Activated T-helper 2 cell treated with anti-CD3 and anti-CD28 coated beads, Interferon-gamma antibody, Interleukin-2, Interleukin-4, amounts not matched to agents 10 μg/mL and 5 μg/mL and 100 μg/mL, durations not matched to agents 14 hours and 24 hours and 36 hours (primary cell): Measurements from ENCODE around the gene TSN. TPM values are rescaled to one million over a fixed set of nuclear protein-coding genes. Genes with fewer than 3 reads are reported as not detected.

Experiments
- DNase-seq: peaks from one replicate; pipeline ENCODE4 v3.0.0; 2021; ENCODE audit warnings: low spot score
- H3K27ac Mint-ChIP-seq: one replicate; pipeline ENCODE4 v1.8.0; 2021; ENCODE audit warnings: mixed read lengths
- H3K27me3 Mint-ChIP-seq: one replicate; pipeline ENCODE4 v1.8.0; 2021; ENCODE audit warnings: low read depth, mixed read lengths
- H3K36me3 Mint-ChIP-seq: one replicate; pipeline ENCODE4 v1.8.0; 2021; ENCODE audit warnings: low read depth, mixed read lengths
- H3K4me1 Mint-ChIP-seq: one replicate; pipeline ENCODE4 v1.8.0; 2021; ENCODE audit warnings: low read depth, mixed read lengths
- H3K4me3 Mint-ChIP-seq: one replicate; pipeline ENCODE4 v1.8.0; 2021; ENCODE audit warnings: low read depth, mild to moderate bottlenecking, moderate library complexity, mixed read lengths
- H3K9me3 Mint-ChIP-seq: one replicate; pipeline ENCODE4 v1.8.0; 2021; ENCODE audit warnings: mixed read lengths
- intact Hi-C: fragments of 100-400 bp; cut with micrococcal nuclease; formaldehyde crosslinking; loops from one replicate; pipeline ENCODE4 v1.15.1; 2023
- total RNA-seq: library from RNA; stranded (reverse); gene quantifications from 2 replicates; pipeline ENCODE4 v1.2.3, GENCODE V29; 2022

Gene TSN
- total RNA-seq, 1 donor from 2014 or later = 67.6 TPM

DNA sequence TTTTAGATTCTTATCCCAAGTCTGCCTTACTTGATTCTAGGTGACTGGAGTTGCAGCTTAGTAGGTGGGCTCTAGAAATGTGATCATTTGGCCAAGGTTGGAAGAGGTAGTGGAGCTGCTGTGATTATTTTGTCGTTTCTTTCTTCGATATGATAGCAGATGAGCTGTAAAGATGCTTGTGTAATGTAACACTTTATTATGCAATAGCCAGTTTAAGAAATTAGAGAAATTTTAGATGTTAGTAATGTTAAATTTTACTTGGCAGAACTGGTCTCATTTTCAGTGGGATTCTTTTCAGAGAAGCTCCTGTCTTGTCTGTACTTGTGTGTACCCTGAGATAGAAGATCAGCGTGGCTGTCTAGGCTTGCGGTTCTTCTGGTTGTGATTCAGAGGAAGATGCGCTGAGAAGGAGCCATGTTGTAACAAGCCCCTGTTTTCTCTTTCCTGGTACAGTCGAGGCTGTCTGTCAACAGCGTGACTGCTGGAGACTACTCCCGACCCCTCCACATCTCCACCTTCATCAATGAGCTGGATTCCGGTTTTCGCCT lies 9.3 kb downstream of the TSN start:
- peaks cover 63% of the 10 kb centered on the region for H3K36me3 Mint-ChIP-seq

GRCh38 chr2:121766624-121767023 lies 11.2 kb downstream of the TSN start:
- Mint-ChIP-seq H3K9me3 (no peaks in the 10 kb centered on the region), H3K27me3 (no peaks in the 10 kb centered on the region), H3K27ac (no peak overlapping the region), H3K4me3 (no peak overlapping the region), H3K36me3 (peaks cover 51% of the 10 kb centered on the region), H3K4me1 (no peaks in the 10 kb centered on the region)
- no peak for DNase-seq
- intact Hi-C loops = no loop called here

More for the DNA sequence above, 9.3 kb downstream of the TSN start:
- Mint-ChIP-seq H3K27me3 (no peaks in the 10 kb centered on the region), H3K27ac (no peak overlapping the region), H3K4me1 (peaks cover 1% of the 10 kb centered on the region), H3K4me3 (no peak overlapping the region), H3K9me3 (no peaks in the 10 kb centered on the region)
- intact Hi-C loops = no loop called here
- DNase-seq = no peak

GRCh38 chr2:121768143-121768755 lies 12.8 kb downstream of the TSN start:
- H3K27me3 Mint-ChIP-seq = no peaks in the 10 kb centered on the region
- no peak for DNase-seq
- no peaks in the 10 kb centered on the region for H3K4me1 Mint-ChIP-seq
- H3K9me3 Mint-ChIP-seq = no peaks in the 10 kb centered on the region
- no peak overlapping the region for H3K4me3 Mint-ChIP-seq
- peaks cover 42% of the 10 kb centered on the region for H3K36me3 Mint-ChIP-seq
- no peak overlapping the region for H3K27ac Mint-ChIP-seq
- intact Hi-C loops = no loop called here

DNA sequence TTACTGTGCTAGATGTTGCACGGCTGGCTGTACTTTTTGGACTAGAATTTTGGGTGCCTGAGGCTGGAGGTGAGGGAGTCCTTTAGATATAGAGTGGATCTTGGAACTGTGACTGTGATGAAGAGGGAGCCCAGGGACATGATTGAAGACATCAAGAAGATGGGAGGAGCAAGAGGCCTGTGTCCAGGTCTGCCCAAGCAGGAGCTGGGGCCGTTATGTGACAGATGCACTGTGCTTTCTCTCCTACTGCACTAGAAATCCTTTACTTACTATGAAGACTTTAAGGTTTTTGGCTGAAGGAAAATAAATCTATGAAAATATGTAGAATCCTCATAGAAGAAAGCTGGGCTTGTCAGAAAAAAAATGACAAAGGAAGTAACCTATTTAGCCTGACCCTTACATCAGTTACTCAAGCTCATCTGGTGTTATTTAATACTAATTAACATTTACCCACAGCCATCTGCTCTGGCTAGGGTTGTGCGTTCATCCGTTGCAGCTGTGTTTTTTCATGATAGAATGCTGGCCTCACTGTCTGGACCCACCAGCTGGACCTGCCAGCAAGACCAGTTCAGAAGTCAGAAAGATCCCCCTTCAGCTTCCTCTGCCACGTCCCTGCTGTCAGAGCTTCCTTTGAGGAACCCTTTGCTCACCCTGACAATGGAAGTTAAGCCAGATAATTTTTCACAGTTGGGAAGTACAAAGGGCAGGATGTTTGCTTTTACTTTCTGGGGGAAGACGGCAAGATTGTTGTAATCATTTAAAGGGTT lies 16.7 kb downstream of the TSN start:
- peaks cover 10% of the 10 kb centered on the region for H3K36me3 Mint-ChIP-seq

GRCh38 chr2:121774235-121774634 lies 18.8 kb downstream of the TSN start:
- no peak for DNase-seq
- H3K9me3 Mint-ChIP-seq = no peaks in the 10 kb centered on the region
- H3K36me3 Mint-ChIP-seq = no peaks in the 10 kb centered on the region
- intact Hi-C loops = no loop called here
- no peak overlapping the region for H3K4me3 Mint-ChIP-seq
- no peak overlapping the region for H3K27ac Mint-ChIP-seq
- H3K4me1 Mint-ChIP-seq = no peaks in the 10 kb centered on the region
- H3K27me3 Mint-ChIP-seq = no peaks in the 10 kb centered on the region

More for the DNA sequence above, 16.7 kb downstream of the TSN start:
- Mint-ChIP-seq H3K4me1 (no peaks in the 10 kb centered on the region), H3K4me3 (no peak overlapping the region), H3K27ac (no peak overlapping the region), H3K9me3 (no peaks in the 10 kb centered on the region), H3K27me3 (no peaks in the 10 kb centered on the region)
- DNase-seq = no peak
- intact Hi-C loops = no loop called here

GRCh38 chr2:121776361-121776760 lies 20.9 kb downstream of the TSN start:
- Mint-ChIP-seq H3K4me1 (no peaks in the 10 kb centered on the region), H3K9me3 (no peaks in the 10 kb centered on the region), H3K27ac (no peak overlapping the region), H3K4me3 (no peak overlapping the region), H3K36me3 (no peaks in the 10 kb centered on the region), H3K27me3 (no peaks in the 10 kb centered on the region)
- intact Hi-C loops = no loop called here
- DNase-seq = no peak

- Mint-ChIP-seq H3K9me3 (no peaks in the 10 kb centered on the region), H3K27ac (no peak overlapping the region), H3K4me3 (no peak overlapping the region), H3K27me3 (no peaks in the 10 kb centered on the region), H3K4me1 (no peaks in the 10 kb centered on the region), H3K36me3 (no peaks in the 10 kb centered on the region)
- no peak for DNase-seq
- intact Hi-C loops = no loop called here
Measured at GRCh38 chr2:121776885-121777698, 21.6 kb downstream of the TSN start.

DNA sequence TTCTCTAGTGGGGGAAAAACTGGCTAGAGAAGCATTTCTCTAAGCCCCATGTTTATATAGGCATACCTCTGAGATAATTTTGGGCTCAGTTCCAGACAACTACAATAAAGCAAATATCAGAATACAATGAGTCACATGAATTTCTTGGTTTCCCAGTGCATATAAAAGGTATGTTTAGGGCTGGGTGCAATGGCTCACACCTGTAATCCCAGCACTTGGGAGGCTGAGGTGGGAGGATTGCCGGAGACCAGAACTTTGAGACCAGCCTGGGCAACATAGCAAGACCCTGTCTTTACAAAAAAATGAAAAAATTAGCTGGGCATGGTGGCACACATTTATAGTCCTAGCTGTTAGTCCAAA lies 22.2 kb downstream of the TSN start:
- intact Hi-C loops = no loop called here
- no peaks in the 10 kb centered on the region for H3K4me1 Mint-ChIP-seq
- H3K27me3 Mint-ChIP-seq = no peaks in the 10 kb centered on the region
- no peaks in the 10 kb centered on the region for H3K9me3 Mint-ChIP-seq
- H3K27ac Mint-ChIP-seq = no peak overlapping the region
- DNase-seq = no peak
- H3K36me3 Mint-ChIP-seq = no peaks in the 10 kb centered on the region
- H3K4me3 Mint-ChIP-seq = no peak overlapping the region

GRCh38 chr2:121778741-121779487 lies 23.5 kb downstream of the TSN start:
- Mint-ChIP-seq H3K27me3 (peaks cover 5% of the 10 kb centered on the region), H3K9me3 (no peaks in the 10 kb centered on the region)

GRCh38 chr2:121783180-121783579 lies 27.7 kb downstream of the TSN start:
- DNase-seq = no peak
- H3K36me3 Mint-ChIP-seq = no peaks in the 10 kb centered on the region
- no peaks in the 10 kb centered on the region for H3K4me1 Mint-ChIP-seq
- H3K9me3 Mint-ChIP-seq = no peaks in the 10 kb centered on the region
- H3K4me3 Mint-ChIP-seq = no peak overlapping the region
- intact Hi-C loops = no loop called here
- no peak overlapping the region for H3K27ac Mint-ChIP-seq
- H3K27me3 Mint-ChIP-seq = peaks cover 12% of the 10 kb centered on the region

More at GRCh38 chr2:121778741-121779487, 23.5 kb downstream of the TSN start:
- Mint-ChIP-seq H3K36me3 (no peaks in the 10 kb centered on the region), H3K27ac (no peak overlapping the region), H3K4me1 (no peaks in the 10 kb centered on the region), H3K4me3 (no peak overlapping the region)
- intact Hi-C loops = no loop called here
- no peak for DNase-seq

GRCh38 chr2:121788685-121789084 lies 33.2 kb downstream of the TSN start:
- H3K9me3 Mint-ChIP-seq = no peaks in the 10 kb centered on the region
- H3K36me3 Mint-ChIP-seq = no peaks in the 10 kb centered on the region
- DNase-seq = no peak
- no peak overlapping the region for H3K27ac Mint-ChIP-seq
- peaks cover 14% of the 10 kb centered on the region for H3K27me3 Mint-ChIP-seq
- H3K4me3 Mint-ChIP-seq = no peak overlapping the region
- intact Hi-C loops = no loop called here
- peaks cover 3% of the 10 kb centered on the region for H3K4me1 Mint-ChIP-seq

- DNase-seq = no peak
- H3K27me3 Mint-ChIP-seq = peaks cover 9% of the 10 kb centered on the region
- no peaks in the 10 kb centered on the region for H3K9me3 Mint-ChIP-seq
- intact Hi-C loops = no loop called here
- no peak overlapping the region for H3K27ac Mint-ChIP-seq
- no peaks in the 10 kb centered on the region for H3K36me3 Mint-ChIP-seq
- H3K4me1 Mint-ChIP-seq = peaks cover 3% of the 10 kb centered on the region
- H3K4me3 Mint-ChIP-seq = no peak overlapping the region
Measured at GRCh38 chr2:121790276-121790956, 35.0 kb downstream of the TSN start.
